GM19099 (cell line): ENCODE results near the gene SH2B2.

Experiments used
- POLR2A ChIP-seq: IDR thresholded peaks from 3 replicates; pipeline ENCODE4 v1.6.1; 2011; ENCODE audit warnings: low read depth; ENCODE audit not compliant: insufficient read length; ENCODE audit errors: extremely low read depth

Gene SH2B2

DNA sequence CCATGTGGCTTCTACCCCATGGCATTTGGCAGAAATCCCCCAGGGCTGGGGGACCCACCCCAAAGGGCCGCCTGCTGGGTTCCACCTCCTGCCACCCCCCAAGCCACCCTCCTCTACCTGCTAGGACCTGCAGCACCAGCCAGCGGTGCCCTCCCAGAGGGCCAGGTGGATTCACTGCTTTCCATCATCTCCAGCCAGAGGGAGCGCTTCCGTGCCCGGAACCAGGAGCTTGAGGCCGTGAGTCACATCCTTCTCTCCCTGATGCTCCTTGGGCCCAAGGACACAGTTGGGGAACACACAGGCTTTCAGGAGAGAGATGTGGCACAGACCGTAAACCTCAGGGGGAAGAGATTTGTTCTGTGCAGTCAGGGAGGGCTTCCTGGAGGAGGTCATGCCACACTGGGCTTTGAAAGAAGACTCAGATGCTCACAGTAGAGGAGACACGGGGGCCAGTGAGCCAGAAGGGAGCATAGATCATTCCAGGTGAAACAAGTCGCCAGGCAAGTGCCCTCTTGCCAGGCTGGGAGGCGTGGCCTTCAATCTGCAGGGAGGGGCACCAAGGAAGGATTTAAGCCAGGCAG is 11.5 kb upstream of the SH2B2 start:
- no peak for TF ChIP-seq POLR2A

- TF ChIP-seq POLR2A, result no peak
These were observed 8.8 kb upstream of the SH2B2 start for GRCh38 chr7:102277901-102278300.

- TF ChIP-seq POLR2A, result no peak
These were observed 6.9 kb upstream of the SH2B2 start for GRCh38 chr7:102279537-102280400.

GRCh38 chr7:102280521-102280920 is 6.1 kb upstream of the SH2B2 start:
- TF ChIP-seq POLR2A, result no peak

DNA sequence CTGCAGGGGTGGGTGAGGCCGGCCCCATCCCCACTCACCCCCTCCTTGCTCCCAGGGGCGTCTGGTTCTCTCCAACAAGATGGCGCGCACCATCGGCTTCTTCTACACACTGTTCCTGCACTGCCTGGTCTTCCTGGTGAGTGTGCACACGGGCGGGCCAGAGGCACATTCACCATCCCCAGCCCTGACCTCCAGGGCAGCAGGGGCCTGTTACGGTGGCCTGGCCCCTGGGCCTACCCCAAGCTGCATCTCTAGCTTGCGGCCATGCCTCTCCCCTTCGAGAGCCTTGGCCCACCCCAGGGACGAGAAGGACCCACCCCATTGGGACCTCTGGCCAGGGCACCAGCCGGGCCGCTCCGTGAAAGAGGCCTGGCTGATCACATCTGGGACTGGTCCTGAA is 4.9 kb upstream of the SH2B2 start:
- TF ChIP-seq POLR2A, result no peak

DNA sequence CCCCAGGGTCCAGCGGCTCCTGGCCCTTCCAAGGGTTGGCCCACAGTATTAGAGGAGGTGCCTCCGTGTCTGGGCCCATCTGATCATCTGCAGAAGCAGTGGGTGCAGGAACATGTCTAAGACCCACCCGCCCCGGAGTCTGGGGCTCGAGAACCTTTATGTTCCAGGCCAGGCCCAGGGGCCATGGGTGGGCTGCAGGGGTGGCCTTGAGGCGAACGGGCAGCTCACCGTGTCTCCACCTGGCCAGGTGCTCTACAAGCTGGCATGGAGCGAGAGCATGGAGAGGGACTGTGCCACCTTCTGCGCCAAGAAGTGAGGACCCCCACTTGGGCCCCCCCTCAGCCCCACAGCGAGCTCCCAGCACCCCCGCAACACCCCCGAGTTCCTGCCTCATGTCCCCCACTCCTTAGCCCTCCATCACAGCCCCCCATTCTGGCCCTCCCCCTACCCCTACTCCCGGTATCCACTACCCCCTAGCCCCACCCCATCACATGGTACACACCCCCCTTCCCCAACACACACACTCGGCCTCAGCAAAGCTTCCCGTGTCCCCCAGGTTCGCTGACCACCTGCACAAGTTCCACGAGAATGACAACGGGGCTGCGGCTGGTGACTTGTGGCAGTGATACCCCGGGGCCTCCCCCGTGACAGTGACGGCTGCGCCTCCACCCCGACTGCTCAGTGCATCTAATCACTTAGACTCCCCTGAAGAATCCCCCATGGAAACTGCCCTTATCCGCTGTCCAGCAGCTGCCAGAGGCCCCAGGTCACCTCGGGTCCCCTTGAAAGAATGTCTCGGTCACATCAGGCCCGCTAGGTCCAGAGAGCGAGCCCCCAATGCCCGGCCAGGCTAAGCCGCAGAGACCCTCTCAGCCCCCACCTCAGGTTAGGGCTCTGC is 4.0 kb upstream of the SH2B2 start:
- TF ChIP-seq POLR2A, result no peak

DNA sequence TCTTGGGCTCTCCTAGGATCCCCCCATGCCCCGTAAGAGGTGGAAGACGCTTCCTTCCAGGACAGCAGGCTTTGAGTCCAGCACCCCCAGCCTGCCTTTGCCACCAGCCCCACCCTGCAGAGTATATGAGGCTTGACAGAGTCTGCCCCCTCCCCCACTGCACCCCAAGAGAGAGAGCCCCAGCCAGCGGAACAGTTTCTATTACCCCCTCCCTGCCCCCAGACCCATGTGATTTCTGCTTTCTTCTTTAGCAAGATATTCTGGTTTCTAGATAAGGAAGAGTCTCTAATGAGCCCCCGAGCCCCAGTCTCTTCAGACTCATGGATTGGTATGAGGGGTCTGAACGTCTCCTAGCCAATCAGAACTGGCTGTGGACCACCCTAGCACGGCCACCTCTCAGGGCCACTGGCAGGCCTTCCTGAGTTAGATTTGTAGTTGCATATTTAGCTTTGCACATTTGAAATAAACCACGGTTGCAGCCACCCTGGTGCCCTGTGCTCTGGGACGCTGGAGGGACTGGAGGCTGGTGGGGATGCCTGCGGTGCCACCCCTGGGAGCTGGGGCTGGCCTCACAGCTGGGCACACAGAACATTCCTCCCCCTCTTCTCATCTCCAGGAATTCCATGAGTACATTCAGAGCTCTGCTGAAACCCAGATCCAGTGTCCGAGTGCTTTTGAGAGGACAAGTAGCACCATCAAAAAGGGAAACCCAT is 3.0 kb upstream of the SH2B2 start:
- TF ChIP-seq POLR2A, result no peak

DNA sequence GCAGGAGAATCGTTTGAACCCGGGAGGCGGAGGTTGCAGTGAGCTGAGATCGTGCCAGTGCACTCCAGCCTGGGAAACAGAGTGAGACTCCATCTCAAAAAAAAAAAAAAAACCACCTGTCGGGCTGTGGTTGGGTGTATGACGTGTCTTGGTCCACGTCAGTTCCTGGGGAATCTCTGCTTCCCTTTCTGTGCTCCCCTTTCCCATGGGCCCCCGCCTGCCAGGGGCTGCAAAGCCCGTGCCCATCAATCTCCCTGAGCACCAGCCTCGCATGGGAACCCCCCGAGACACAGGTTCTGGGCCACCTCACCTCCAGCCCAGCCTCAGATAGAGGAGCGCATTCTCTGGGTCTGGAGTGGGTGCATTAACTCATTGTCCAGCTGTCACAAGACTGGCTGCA is 2.3 kb upstream of the SH2B2 start:
- no peak for TF ChIP-seq POLR2A

- no peak for TF ChIP-seq POLR2A
These were observed 1.7 kb upstream of the SH2B2 start for GRCh38 chr7:102284891-102285539.

GRCh38 chr7:102285540-102286236 is 980 bp upstream of the SH2B2 start:
- no peak for TF ChIP-seq POLR2A

DNA sequence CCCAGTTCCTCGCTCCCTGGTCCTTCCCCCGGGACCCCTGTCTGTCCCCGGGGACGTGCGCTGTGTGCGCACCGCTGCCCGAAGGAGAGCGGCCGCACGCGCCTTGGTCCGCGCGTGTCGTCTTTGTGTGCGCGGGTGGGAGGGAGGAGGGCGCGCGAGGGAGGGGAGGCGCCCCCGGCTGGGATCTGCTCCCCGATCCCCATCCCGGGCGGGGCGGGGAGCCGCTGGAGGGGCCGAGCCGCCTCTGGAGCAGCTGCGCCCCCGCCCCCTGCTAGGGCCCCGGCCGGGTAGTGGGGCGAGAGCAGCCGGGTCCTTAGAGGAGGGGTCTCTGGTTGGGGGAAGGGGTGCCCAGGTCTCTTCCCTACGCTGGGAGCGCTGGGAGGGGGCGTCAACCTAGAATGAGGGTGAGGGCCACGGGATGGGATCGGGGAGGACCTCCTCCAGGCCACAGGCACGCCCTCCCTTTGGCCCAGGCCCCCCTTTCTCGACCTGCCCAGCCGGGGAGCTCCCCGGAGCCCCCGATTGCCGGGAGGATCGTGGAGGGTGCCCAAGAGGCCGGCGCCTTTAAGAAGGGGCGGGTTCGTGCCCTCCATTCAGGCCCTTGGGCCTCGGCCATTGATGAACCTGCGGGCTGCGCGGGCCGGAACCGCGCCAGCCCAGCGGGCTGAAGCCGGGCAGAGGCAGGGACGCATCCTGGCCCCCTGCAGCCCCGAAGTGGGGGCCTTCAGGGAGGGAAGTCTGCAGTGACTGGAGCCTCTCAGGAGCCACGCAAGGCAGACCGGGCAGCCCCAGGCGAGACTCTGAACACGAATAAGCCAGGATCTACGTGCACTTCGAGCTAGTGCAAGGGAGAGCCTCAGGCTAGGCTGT is 678 bp downstream of the SH2B2 start:
- no peak for TF ChIP-seq POLR2A

DNA sequence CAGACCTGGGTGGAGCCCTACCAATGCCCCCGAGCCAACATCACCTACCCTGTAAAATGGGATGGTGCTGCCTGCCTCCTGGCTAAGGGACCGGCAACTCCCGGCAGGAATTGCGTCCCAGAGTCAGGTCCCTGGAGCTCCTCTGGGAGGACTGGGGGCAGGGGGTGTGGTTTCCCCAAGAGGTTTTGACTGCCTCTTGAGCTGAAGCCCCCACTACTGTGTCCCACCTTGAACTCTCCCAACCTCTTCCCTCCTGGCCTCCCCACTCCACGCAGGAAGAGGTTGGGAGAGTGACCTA is 1.3 kb downstream of the SH2B2 start:
- TF ChIP-seq POLR2A, result no peak

GRCh38 chr7:102288285-102288930 is 1.7 kb downstream of the SH2B2 start:
- TF ChIP-seq POLR2A, result no peak
